GM21723 (cell line): Measurements from ENCODE around the gene PAX1.

Source experiments
- ATAC-seq: cut with Tn5 transposase; IDR thresholded peaks from one replicate; pipeline ENCODE4 v1.9.1; 2021; ENCODE audit warnings: mild to moderate bottlenecking, moderate library complexity; ENCODE audit not compliant: unreplicated experiment

PAX1 gene

DNA sequence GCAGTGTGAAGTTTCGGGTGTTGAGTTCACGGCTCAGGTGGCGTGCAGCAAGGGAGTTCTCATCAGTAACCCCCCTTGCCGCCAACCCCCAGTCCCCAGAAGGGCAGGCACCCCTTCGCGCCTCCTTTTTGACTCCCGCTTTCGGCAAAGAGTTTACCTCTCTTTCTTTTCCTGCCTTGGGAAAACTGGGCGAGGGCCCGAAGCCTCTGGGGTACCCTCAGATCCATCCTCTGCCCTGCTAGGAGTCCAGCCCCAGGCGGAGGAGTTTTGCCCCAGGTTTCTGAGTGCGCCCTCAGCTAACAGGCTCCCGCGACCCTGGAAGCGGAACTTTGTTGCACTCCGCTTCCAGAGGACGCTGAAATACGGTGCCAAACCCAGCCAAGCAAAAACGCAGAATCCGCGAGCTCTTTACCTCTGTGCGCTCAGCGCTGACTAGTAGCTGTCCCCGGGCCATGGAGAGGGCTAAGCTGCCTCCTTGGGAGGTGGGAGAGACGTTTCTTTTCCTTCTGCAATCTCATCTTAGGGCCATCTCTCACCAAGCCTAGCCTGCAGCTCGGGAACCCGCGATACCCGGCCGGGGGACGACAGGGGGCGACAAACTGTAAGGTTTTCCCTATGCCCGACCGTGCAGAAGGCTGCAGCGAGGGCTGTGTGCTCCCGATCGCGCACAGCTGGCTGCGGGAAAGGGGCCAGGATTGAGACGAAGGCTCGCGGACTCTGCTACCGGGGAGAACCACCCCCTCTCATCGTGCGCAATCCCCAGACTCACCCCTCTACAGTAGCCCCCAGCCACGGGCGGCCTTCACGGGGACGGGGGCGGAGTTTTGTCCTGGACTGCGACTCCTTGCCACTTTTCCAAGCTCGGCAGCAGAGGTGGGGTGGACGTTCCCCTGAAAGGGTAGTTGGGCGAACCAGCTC lies 2.7 kb upstream of the PAX1 start:
- no peak for ATAC-seq

DNA sequence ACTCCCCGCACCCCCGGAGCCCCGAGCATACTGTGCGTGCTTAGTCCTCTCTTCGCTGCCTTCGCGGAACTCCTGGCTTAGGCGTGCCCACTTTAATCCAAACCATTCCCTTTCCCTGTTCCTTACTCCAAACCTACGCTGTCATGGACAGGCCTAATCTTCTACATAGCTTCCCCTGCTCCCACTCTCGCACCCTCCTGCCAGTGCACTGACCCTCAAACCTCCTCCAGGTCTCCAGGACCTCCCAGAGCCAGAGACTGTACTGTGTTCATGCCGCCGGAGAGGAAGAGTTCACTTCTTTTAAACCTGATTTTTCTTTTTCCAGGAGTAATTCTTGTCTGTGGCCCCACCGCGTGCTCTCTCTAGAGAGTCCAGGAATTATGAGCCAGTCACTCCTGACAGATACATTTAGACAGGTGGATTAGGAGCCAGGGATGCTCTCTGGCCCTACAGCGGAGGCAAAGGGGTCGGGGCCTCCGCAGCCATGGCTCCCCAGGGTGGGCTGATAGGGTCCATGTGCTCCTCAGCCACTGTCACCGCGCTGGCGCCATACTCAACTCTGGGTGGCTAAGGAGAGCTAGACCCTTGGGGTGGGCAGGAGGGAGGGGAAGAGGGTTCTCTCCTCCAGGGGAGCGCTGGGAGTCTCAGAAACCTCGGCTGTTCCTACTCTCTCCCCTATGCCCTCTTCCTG lies 1.6 kb upstream of the PAX1 start:
- no peak for ATAC-seq

DNA sequence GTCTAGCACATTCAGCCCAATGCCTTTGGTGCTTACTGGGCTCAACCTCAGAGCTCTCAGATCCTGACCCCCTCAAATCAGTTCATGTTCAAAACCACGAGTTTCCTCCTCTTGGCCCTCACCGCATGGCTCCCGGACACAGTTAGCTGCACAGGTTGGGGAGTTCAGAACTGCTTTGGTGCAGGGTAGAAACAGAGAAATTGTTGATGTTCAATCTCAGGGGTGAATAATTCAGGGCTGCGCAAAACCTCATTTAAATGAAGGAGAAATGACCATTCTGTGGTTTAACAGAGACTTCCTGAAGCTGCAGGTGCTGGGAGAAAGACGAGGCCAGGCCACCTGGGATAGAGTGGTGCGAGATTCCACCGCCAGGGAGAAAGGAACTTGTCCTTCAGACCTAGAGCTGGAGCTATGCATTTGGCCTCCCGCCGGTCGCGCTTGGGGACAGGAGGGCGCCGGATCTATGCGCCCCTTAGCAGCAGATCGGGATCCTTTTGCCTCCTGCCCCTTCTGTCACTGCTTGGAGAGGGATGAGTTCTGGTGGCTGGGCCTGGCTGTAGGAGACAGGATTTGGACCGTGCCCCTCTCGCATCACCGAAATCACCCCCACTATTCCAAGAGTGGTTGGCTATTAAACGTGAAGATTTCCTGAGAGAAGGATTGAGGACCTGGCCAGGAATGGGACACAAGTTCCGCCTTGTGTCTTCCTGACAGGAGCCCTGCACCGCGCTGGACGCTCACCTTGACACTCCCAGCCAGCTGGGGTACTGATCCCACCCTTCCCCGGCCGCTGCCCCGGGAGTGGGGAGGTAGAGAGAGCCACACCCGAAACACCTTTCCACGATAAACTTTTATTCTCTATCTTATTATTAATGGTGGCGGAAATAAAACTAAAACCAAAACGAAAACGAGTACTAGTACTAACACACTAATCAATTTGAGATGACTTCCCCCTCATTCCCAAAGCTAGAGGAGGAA lies 767 bp upstream of the PAX1 start:
- no peak for ATAC-seq

DNA sequence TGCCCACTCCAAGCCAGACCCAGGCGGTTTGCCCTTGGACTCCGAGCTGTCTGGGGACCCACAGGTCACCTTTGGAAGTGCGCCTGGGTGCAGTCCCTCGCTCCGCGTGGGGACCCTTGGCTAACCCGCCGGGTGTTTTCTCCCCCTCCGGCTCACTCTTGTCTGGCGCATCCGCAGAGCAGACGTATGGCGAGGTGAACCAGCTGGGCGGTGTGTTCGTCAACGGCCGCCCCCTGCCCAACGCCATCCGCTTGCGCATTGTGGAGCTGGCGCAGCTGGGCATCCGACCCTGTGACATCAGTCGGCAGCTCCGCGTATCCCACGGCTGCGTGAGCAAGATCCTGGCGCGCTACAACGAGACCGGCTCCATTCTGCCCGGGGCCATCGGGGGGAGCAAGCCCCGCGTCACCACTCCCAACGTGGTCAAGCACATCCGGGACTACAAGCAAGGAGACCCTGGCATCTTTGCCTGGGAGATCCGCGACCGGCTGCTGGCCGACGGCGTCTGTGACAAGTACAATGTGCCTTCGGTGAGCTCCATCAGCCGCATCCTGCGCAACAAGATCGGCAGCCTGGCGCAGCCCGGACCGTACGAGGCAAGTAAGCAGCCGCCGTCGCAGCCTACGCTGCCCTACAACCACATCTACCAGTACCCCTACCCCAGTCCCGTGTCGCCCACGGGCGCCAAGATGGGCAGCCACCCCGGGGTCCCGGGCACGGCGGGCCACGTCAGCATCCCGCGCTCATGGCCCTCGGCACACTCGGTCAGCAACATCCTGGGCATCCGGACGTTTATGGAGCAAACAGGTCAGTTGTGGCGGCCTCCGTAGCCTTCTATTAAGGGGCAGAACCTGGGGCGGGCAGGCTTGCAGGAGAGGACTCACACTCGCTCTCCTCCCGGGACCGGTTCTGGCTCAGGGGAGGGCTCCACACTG lies 1.1 kb downstream of the PAX1 start:
- no peak for ATAC-seq

DNA sequence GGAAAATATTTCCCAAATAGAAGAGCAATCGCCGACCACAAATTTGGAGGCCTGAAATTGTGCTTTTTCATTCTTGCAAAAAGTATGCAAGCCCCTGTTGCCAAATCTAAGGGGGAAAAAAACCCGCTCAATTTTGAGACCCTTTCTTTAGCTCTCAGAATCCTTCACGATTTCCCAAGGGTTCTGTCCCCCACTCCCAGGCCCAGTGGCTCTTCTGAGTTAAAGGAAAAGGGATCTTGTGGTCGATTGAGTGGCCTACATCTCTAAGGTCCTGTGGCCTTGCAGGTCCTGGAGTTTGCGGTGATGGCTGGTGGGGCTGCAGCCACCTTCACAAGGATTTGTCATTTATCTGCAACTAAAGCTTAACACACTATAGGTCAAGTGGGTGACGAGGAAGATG lies 1.8 kb downstream of the PAX1 start:
- no peak for ATAC-seq

DNA sequence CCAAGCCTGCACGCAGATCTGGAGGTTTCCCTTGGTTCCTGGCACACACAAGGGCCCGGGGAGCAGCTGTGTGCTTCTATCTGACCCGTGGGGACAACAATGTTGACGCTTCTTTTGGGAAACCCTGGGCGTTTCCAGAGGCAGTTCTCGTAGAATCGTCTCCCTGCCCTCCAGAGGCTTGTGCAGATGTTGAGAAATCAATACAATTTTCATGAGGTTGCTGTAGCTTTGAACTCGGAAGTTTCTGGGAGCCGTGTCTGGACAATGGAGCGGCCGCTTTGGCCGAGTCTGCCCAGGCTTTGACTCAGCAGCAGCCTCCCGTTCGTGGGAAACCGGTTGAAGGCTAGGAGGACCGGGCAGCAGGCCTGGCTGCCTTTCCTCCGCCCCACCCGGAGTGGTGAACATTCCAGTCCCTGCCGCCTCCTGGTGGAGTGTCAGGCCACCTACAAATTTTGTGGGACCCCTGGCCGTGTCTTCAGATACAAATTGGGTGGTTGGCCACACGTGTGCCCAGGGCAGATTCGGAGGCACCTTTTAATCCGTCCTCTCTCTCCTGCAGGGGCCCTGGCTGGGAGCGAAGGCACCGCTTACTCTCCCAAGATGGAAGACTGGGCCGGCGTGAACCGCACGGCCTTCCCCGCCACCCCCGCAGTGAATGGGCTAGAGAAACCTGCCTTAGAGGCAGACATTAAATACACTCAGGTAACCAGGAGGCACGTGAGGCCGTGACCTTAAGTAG lies 2.7 kb downstream of the PAX1 start:
- no peak for ATAC-seq

DNA sequence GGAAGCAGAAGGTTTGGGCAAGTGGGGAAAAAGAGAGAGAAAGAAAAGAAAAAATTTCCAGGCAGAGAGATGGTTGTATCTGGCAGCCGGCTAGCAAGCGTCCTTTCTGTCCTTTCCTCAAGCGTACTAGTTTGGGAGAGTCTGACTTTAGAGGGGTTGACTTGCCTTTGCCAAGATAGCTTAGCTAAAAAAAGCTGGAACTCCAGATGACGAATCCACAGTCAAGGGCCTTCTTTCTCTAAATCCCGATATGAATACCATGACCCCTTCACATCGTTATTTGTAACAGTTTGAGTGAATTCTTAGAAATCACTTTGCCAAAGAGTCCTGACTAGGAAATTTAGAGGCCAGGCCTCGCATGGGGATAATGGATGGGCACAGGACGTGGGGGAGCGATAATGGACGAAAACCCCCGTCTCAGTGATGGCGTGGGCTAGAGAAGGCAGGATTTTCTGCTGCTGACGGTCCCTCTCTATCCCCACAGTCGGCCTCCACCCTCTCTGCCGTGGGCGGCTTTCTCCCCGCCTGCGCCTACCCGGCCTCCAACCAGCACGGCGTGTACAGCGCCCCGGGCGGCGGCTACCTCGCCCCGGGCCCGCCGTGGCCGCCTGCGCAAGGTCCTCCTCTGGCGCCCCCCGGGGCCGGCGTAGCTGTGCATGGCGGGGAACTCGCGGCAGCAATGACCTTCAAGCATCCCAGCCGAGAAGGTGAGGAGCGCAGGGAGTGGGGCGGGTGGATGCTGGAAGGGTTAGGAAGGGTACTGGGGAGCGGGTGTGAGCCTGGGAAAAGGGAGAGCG lies 3.5 kb downstream of the PAX1 start:
- no peak for ATAC-seq

DNA sequence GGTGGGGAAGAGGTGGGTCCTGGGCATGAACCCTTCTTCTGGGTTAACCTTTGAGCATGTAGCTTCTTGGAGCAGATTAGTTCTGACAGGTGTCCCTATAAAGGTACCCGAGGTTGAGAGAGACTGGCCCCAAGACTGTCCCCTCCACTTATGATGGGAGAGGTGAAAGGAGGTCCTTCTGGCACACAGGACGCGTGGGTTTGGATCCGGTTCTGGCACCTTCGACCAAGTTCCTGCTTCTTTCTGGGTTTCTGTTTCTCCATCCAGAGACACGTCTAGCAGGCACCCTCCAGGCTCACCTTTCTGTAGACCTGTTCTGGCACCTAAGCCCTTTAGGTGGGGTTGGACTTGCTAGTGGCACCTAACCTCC lies 4.1 kb downstream of the PAX1 start:
- no peak for ATAC-seq

DNA sequence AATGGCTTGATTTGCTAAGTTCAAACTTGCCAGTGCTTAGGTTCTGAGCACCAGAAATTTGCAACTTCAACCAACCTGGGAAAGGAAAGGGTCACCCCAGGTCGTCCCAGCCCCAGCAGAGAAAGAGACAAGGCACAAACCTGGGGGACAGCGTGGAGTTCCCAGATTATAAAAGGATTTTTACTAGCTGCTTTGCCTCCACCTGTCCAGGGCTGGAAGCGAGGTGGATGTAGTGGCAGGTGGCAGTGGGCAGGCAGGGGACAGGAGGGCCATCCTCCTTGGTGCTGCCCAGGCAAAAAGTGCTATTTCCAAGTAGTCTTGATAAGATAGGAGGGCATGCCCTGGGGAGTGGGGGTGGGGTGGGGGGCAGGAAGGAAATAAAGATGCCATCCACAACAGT lies 4.9 kb downstream of the PAX1 start:
- ATAC-seq: no peak

DNA sequence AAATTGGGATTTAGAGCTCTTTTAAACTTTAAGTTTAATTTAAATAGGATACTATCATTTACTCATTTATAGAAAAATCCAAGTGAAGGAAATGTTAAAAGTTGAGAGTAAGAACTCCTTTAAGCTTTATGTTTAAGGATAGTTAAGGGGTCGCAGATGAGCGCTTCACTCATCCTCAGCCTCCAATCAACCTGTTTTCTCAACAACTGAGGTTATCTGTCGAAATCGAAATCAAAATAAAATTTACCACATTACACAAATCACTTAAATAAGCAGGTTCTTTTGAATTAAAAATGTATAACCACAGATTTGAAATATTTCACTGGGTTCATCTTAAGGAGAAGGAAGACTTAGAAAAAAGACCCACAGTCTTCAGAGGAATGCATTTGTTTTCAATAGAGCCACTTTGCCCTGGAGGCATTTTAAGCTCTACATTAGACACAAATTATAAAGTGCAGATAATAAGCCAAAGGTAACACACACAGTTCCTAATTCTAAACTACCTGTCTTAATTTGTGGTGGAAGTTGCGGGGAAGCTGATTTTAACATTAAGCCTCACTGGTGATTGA lies 5.5 kb downstream of the PAX1 start:
- ATAC-seq: no peak

DNA sequence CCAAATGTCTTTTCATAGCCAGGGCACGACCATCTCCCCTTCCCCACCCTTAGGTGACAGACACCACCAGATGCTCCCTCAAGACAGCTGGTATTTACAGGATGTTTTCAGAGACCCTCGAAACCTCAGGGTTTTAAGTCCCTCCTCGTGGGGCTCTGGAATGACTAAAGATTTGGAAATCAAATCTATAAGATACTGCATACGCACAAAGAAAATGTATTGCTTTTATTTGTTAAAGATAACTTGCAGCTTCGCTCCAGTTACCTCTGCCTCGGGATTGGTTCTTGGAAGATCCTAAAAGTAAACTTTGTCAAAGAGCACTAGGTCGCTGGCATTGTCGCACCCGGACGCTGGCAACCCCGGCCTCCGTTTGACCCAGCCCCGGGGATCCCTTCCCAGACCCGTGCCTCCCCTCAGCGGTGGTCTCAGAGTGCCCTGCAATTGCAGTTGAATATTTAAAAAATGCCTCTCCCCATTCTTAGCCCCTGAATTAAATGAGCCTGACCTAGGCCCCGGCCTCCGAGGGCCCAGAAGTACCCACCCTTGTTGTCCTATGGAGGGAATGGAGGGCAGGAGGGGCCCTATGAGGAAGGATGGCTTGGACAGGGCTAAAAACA lies 7.1 kb downstream of the PAX1 start:
- no peak for ATAC-seq

DNA sequence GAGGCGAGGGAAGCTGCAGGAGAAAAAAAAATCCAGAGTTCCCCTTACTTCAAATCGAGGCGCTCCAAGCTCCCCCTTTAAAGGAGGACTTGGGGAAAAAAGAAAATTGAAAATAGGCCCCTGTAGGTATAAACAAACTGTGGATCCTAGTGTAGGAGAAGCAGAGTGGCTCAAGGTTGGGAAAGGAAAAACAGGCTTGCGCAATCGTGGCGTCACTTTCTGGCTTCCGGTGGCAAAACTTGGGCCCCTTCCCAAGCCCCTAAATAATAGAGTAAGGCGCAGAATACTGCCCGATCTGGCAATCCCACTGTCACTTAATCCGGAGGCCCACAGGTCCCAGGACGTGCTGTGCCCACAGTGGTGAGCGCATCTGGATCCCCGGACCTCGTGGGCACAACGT lies 8.0 kb downstream of the PAX1 start:
- no peak for ATAC-seq

DNA sequence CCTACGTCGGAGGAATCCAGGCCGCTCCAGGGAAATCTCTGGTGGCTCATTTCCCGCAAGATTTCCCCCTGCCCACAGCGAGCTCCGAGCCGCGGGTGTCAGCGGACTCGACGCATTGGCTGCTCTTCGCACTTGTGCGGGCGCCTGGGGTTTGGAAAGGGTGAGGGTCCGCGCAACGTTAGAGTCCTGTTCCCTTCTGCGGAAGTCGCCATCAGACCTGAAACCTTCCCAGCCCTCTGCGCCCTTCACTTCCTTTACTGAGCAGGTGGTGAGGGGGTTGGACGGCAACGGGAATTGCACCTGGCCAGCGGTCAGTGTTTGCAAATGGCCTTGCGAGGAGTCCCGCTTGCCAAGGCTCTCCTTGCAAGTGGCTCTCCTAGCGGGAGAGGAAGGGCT lies 8.4 kb downstream of the PAX1 start:
- no peak for ATAC-seq

DNA sequence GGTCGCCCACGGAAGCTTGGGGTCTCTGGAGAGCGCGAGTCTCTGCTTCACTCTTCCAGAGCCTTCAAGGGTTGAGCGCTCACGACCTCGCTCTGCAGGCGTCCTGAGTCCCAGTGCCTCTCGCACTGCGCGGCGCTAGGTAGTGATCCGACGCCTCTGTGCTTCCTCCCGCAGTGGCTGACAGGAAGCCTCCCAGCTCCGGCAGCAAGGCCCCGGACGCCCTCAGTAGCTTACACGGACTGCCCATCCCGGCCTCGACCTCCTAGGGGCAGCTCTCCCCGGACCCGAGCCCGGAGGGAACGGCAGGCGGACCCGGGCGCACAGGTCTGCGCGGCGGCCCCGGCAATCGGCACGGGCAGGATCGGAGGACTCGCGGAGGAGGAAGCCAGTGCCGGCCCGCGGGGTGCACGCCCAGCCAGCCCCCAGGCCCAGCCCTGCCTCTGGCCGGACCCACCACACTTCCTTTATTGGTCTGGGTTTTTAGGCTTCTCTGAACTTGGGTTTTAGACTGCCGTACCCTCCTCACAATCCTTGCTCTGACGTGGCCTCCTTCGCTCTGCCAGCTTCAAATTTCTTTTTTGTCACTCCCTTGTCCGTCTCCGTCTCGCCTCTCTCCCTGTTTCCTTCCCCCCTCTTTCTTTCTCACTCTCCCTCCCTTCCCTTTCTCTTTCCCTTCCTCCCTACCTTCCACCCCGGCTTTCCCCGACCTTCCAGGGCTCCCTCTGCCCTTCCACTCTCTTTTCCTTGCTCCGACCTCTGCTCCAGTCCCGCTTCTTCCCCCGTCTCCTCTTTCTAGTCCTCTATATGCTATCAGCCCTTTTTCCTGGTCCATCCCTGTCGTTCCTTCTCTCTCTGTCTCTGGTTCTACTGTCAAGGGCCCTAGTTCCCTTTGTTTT lies 9.1 kb downstream of the PAX1 start:
- ATAC-seq: no peak

DNA sequence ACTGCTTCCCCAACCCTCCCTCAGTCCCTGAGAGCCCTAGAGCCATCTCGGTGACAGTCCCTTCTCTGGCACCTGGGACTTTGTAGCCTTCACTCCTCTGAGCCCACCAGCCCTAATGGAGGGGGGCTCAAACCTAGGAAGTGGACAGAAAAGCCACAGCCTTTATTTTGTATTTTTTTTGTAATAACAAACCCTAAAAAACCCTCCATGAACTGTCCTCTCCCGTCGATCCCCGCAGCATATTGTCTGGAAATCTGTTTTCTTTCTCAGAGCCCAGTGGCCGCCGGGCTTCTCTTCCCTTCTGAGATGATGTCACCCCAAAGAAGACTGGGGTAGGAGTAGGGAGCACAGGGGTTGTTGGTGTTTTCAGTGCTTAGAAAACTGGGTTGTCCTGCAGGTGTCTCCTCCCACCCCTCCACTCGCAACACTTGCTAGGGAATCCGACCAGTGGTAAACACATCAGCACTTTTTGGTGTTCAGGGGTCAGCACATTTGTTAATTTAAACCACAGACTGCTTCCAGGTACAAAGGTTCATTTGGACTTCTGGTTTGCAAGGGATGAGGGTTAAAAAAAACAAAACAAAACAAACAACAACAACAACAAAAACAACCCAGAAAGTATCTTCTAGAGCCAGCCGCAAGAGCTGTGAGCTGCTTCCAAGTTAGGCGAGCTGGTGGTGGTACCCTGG lies 9.9 kb downstream of the PAX1 start:
- ATAC-seq: no peak

DNA sequence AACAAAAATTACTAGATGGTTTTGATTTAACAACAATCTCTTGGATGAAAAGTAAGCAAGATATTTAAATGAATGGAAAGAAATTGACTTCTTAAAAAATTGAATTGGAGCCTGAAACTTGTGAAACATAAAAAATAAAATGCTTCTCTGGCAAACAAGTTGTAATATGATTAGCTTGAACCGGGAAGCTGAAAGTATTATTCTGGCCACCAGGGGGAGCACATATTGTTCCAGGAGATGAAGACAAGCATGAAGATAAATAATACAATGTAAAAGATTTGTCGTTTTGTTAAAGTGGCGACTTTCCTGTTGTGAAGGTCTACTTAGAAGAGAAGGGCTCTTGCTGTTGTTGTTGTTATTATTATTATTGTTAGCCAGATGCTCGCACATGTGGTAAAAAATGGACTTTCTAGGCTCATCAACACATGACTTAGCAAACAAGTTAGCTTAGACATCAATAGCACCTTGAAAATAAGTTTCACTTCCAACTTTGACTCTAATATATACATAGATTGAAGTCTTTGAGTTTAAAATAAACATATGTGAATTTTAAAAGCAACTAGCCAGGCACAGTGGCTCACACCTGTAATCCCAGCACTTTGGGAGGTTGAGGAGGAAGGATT lies 14.2 kb downstream of the PAX1 start:
- no peak for ATAC-seq
